Brain microvascular endothelial cell (primary cell): Measurements from ENCODE around the gene CYB5D1.

Experiments
- DNase-seq: peaks from one replicate; pipeline ENCODE4 v3.0.0-alpha.2; 2020
- H3K27ac ChIP-seq: fragments of 250-450 bp; sonication (Bioruptor Pico); 2 replicates; pipeline ENCODE4 v1.5.1; 2020; ENCODE audit warnings: mild to moderate bottlenecking, moderate library complexity
- H3K27me3 ChIP-seq: fragments of 250-450 bp; sonication (Bioruptor Pico); replicated peaks from 2 replicates; pipeline ENCODE4 v1.5.1; 2020; ENCODE audit warnings: mild to moderate bottlenecking
- H3K36me3 ChIP-seq: fragments of 250-450 bp; sonication (Bioruptor Pico); replicated peaks from 2 replicates; pipeline ENCODE4 v1.5.1; 2020; ENCODE audit warnings: mild to moderate bottlenecking
- H3K4me3 ChIP-seq: 2 replicates; pipeline ENCODE4 v1.5.1; 2011; ENCODE audit warnings: low read depth, mild to moderate bottlenecking, control low read depth, low read length, moderate library complexity
- in situ Hi-C: cut with HindIII; loops from 2 replicates; pipeline ENCODE4 v1.10.0; 2017; ENCODE audit warnings: low sequenced_read_pairs, low pct_ligation_motif_present
- TF ChIP-seq, protein P1 (sequence below): IDR thresholded peaks from 2 replicates; pipeline ENCODE4 v1.5.1; 2011; ENCODE audit warnings: low read depth, mild to moderate bottlenecking, moderate library complexity, low read length, control low read depth, inconsistent platforms; ENCODE audit errors: missing control alignments

Gene CYB5D1

DNA sequence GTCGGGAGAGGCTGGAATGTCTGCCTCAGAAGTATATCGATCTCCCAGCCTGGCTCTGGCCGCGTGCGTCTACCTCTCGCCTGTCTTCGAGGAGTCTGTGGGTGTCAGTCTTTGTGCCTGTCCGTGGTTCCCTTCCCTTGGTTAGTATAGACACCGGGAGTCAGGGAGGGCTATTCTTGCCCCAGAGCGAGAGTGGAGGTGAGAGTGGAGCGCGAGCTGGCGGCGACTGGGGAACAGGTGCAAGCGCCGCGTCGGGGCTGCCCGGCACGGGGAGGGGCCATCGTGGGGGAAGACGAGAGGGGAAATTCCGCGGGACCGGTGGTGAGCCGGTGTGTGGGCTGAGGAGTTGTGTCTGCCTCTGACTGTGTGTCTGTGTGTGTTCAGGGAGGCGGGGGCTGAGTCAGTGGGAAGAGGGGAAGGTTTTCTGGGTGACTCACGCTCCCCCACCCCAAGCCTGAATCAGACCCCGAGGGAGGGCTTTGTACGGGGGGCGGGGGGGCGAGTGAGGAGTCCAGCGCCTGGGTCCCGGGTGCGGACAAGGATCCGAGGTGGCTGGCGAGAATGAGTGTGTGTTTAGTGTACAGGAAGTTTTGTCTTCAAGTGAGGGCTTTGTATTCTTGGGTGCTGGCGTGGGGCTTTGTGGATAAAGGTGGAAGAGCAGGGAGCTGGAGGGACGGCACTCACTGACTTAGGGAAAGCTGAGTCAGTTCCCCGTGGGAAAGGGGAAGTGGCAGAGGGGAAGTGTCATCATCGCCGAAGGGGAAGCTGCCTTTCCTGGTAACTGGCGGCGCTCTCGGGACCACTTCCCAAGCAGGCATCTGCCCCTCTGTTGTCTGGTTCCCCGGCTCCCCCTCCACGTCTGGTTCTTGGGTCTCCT, 15.2 kb upstream of the CYB5D1 start:
- H3K27ac ChIP-seq, result peak overlapping the region; percentile 99
- peaks cover 6% of the 10 kb centered on the region for H3K36me3 ChIP-seq
- H3K27me3 ChIP-seq, result no peaks in the 10 kb centered on the region
- DNase-seq, result peak; percentile 96
- in situ Hi-C loops, result no loop called here
- peak overlapping the region; percentile 78 for H3K4me3 ChIP-seq
- TF ChIP-seq, protein P1, sequence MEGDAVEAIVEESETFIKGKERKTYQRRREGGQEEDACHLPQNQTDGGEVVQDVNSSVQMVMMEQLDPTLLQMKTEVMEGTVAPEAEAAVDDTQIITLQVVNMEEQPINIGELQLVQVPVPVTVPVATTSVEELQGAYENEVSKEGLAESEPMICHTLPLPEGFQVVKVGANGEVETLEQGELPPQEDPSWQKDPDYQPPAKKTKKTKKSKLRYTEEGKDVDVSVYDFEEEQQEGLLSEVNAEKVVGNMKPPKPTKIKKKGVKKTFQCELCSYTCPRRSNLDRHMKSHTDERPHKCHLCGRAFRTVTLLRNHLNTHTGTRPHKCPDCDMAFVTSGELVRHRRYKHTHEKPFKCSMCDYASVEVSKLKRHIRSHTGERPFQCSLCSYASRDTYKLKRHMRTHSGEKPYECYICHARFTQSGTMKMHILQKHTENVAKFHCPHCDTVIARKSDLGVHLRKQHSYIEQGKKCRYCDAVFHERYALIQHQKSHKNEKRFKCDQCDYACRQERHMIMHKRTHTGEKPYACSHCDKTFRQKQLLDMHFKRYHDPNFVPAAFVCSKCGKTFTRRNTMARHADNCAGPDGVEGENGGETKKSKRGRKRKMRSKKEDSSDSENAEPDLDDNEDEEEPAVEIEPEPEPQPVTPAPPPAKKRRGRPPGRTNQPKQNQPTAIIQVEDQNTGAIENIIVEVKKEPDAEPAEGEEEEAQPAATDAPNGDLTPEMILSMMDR, result peak; percentile 2

DNA sequence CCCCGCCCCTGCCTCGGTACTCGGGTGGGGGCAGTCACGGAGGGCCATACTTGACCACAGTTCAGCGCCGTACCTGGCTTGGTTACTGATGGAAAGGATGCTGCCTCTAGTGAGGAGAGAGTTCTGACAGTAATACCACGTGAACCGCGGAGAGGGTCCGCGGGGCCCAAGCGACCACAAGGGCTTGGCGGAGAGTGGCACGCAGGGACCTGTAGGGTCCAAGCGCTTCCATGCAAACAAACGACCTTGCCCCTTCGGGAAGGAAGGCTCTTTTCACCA, 14.6 kb upstream of the CYB5D1 start:
- DNase-seq, result no peak
- H3K36me3 ChIP-seq, result peaks cover 10% of the 10 kb centered on the region
- TF ChIP-seq, protein P1, result peak; percentile 0
- H3K4me3 ChIP-seq, result peak overlapping the region; percentile 78
- in situ Hi-C loops, result no loop called here
- no peaks in the 10 kb centered on the region for H3K27me3 ChIP-seq
- H3K27ac ChIP-seq, result peak overlapping the region; percentile 99

DNA sequence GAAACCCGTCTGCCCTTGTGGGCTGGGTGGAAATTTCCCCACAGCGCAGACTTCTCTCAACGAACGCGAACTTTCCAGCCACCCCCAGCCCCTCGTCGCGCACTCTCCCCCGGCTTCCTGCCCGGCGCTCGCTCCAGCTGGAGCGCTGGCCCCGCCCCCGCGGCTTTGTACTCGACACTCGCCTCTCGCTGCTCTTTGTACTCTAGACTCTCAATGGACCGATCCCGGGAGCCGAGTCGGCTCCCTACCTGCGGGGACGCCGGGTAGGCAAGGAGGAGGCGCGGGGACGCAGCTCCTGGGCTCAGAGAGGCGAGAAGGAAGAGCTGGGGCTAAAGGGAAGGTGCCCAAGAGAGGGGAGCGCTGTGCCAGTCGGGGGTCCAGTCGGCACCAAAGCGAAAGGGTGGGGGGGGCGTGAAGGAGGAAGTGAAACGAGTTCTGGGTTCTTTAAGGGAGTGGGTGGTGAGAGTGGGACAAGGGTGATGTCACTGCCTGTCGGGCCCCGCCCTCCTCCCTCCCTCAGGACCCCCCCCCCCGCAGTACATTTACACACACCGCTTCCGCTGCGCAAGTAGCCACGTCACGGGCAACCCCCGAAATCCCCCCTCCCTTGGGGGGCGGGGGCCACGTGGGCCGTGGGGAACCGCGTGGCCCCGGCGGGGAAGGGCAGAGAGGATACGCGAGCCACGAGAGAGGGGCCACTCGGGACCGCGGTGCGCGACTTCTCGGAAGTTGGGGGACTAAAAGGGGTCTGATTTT, 14.1 kb upstream of the CYB5D1 start:
- Histone ChIP-seq H3K27me3 (no peaks in the 10 kb centered on the region), H3K36me3 (peaks cover 11% of the 10 kb centered on the region), H3K4me3 (peak overlapping the region; percentile 78), H3K27ac (peak overlapping the region; percentile 99)
- peak; percentile 87 for DNase-seq
- TF ChIP-seq, protein P1, result no peak
- in situ Hi-C loops, result no loop called here

DNA sequence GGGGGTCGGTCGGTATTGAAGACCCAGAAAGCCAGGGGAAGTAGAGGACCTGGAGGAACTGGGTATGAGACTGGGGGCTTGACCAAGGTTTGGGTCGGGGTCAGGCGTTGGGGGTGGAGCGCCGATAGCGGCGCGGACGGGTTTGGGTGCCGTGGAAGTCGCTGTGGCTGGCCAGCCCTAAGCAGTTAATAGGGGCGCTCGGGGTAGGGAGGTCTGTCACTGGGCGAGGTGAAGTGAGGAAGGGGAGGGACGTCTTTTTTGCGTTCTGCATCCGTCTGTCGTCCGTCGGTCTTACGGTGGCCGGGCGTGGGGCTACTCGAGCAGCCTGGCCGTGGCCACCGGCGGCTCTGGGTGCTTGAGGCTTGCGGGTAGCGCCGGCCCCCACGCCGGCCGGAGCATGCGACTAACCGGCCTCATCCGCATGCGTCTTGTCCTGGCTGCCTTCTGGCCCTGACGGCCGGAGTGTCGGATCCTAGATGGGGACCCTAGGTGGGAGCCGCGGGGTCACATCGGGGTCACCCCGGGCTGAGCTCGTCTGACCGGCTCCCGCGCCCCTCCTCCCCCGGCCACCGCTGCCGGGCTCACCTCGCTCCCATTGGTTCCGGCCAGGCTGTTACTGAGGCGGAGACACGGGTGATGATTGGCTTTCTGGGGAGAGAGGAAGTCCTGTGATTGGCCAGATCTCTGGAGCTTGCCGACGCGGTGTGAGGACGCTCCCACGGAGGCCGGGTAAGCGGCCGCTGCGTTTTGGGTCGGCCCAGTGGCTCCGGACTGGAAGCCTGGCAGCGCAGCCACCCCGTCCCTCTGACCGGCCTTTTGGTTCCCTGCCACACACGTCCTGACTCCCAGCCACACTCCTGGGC, 13.3 kb upstream of the CYB5D1 start:
- peaks cover 17% of the 10 kb centered on the region for H3K36me3 ChIP-seq

DNA sequence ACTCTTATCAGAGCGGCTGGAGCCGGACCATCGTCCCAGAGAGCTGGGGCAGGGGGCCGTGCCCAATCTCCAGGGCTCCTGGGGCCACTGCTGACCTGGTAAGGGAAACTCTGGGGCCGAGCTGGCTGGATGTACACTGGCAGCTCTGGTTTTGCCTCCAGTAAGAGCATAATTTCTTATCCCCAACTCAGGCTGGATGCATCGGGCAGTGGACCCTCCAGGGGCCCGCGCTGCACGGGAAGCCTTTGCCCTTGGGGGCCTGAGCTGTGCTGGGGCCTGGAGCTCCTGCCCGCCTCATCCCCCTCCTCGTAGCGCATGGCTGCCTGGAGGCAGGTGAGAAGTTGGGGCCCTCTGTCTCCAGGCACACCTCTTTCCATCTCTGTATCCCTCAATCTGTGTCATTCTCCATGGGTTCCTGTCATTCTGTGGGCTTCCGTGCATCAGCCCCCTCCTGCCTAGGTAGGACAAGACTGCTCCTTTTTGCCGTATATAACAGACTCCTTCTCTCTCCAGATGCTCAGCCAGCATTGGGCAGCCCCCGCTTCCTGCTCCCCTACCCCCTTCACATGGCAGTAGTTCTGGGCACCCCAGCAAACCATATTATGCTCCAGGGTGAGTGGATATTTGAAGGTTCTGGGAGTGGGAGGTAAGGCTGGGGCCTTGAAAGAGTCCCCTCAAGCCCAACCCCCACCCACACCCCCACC, 12.3 kb upstream of the CYB5D1 start:
- TF ChIP-seq, protein P1, result no peak
- Histone ChIP-seq H3K36me3 (peaks cover 27% of the 10 kb centered on the region), H3K4me3 (peak overlapping the region; percentile 78), H3K27ac (peak overlapping the region; percentile 99), H3K27me3 (no peaks in the 10 kb centered on the region)
- DNase-seq, result no peak
- in situ Hi-C loops, result no loop called here

More for the DNA sequence above, 13.3 kb upstream of the CYB5D1 start:
- Histone ChIP-seq H3K27ac (peak overlapping the region; percentile 99), H3K4me3 (peak overlapping the region; percentile 78), H3K27me3 (no peaks in the 10 kb centered on the region)
- DNase-seq, result peak; percentile 93
- TF ChIP-seq, protein P1, result no peak
- in situ Hi-C loops, result no loop called here
